ENCODE measurements around the gene LRP1B.

The LRP1B gene

GRCh38 chr2:142042536-142043199 is 88.1 kb downstream of the LRP1B start:
- DNase-seq (ENCODE audit: low read depth in 2 of 3, low spot score in 1 of 3) = no peak

GRCh38 chr2:142041996-142042395 is 88.8 kb downstream of the LRP1B start:
- DNase-seq (ENCODE audit: low read depth in 2 of 3, low spot score in 1 of 3) = no peak

GRCh38 chr2:142041105-142041504 is 89.7 kb downstream of the LRP1B start:
- DNase-seq (ENCODE audit: low read depth in 2 of 3, low spot score in 1 of 3) = no peak

- DNase-seq (ENCODE audit: low read depth in 2 of 3, low spot score in 1 of 3) = no peak
Observed at GRCh38 chr2:142040556-142040955, 90.3 kb downstream of the LRP1B start.

GRCh38 chr2:142038826-142039225 is 92.0 kb downstream of the LRP1B start:
- no peak for DNase-seq (ENCODE audit: low read depth in 2 of 3, low spot score in 1 of 3)

GRCh38 chr2:142037744-142038143 is 93.1 kb downstream of the LRP1B start:
- no peak for DNase-seq (ENCODE audit: low read depth in 2 of 3, low spot score in 1 of 3)

GRCh38 chr2:142037066-142037465 is 93.8 kb downstream of the LRP1B start:
- DNase-seq (ENCODE audit: low read depth in 2 of 3, low spot score in 1 of 3) = no peak

- DNase-seq (ENCODE audit: low read depth in 2 of 3, low spot score in 1 of 3) = no peak
Observed at GRCh38 chr2:142033393-142033792, 97.4 kb downstream of the LRP1B start.

- DNase-seq (ENCODE audit: low read depth in 2 of 3, low spot score in 1 of 3) = no peak
Observed at GRCh38 chr2:142031656-142032055, 99.2 kb downstream of the LRP1B start.

- no peak for DNase-seq (ENCODE audit: low read depth in 2 of 3, low spot score in 1 of 3)
Observed at GRCh38 chr2:142030735-142031134, 100.1 kb downstream of the LRP1B start.

- no peak for DNase-seq (ENCODE audit: low read depth in 2 of 3, low spot score in 1 of 3)
Observed at GRCh38 chr2:142029974-142030373, 100.8 kb downstream of the LRP1B start.

- no peak for DNase-seq (ENCODE audit: low read depth in 2 of 3, low spot score in 1 of 3)
Observed at GRCh38 chr2:142025394-142025793, 105.4 kb downstream of the LRP1B start.

GRCh38 chr2:142020368-142020767 is 110.4 kb downstream of the LRP1B start:
- no peak for DNase-seq (ENCODE audit: low read depth in 2 of 3, low spot score in 1 of 3)

- DNase-seq (ENCODE audit: low read depth in 2 of 3, low spot score in 1 of 3) = no peak
Observed at GRCh38 chr2:142014536-142014935, 116.3 kb downstream of the LRP1B start.

GRCh38 chr2:142012797-142013196 is 118.0 kb downstream of the LRP1B start:
- no peak for DNase-seq (ENCODE audit: low read depth in 2 of 3, low spot score in 1 of 3)

GRCh38 chr2:142010477-142011270 is 120.1 kb downstream of the LRP1B start:
- no peak for DNase-seq (ENCODE audit: low read depth in 2 of 3, low spot score in 1 of 3)

GRCh38 chr2:142008135-142008744 is 122.6 kb downstream of the LRP1B start:
- no peak for DNase-seq (ENCODE audit: low read depth in 2 of 3, low spot score in 1 of 3)

- DNase-seq (ENCODE audit: low read depth in 2 of 3, low spot score in 1 of 3) = no peak
Observed at GRCh38 chr2:141994066-141994465, 136.8 kb downstream of the LRP1B start.

- DNase-seq (ENCODE audit: low read depth in 2 of 3, low spot score in 1 of 3) = no peak
Observed at GRCh38 chr2:141992695-141993094, 138.1 kb downstream of the LRP1B start.

- DNase-seq (ENCODE audit: low read depth in 2 of 3, low spot score in 1 of 3) = no peak
Observed at GRCh38 chr2:141968433-141968832, 162.4 kb downstream of the LRP1B start.

- no peak for DNase-seq (ENCODE audit: low read depth in 2 of 3, low spot score in 1 of 3)
Observed at GRCh38 chr2:141967980-141968379, 162.8 kb downstream of the LRP1B start.

- no peak for DNase-seq (ENCODE audit: low read depth in 2 of 3, low spot score in 1 of 3)
Observed at GRCh38 chr2:141967503-141967902, 163.3 kb downstream of the LRP1B start.

Measured in stimulated activated CD4-positive, alpha-beta T cell treated with anti-CD3 and anti-CD28 coated beads, Interleukin-12 subunit alpha, Interleukin-12 subunit beta, amount 100 ng/mL, for 48 hours (primary cell).